ENCODE measurements around the gene BFSP1. TPM values are rescaled to one million over a fixed set of nuclear protein-coding genes. Genes with fewer than 3 reads are reported as not detected.

Gene BFSP1
- total RNA-seq, 1 experiment from 2014 or later = 0.98 TPM

- DNase-seq (ENCODE audit: low read depth) = peak; percentile 55
Measured at GRCh38 chr20:17499041-17499440, 32.1 kb downstream of the BFSP1 start.

- DNase-seq (ENCODE audit: low read depth) = no peak
Measured at GRCh38 chr20:17498641-17499040, 32.5 kb downstream of the BFSP1 start.

- peak; percentile 23 for DNase-seq (ENCODE audit: low read depth)
Measured at GRCh38 chr20:17497821-17498580, 33.2 kb downstream of the BFSP1 start.

- no peak for DNase-seq (ENCODE audit: low read depth)
Measured at GRCh38 chr20:17495826-17496225, 35.4 kb downstream of the BFSP1 start.

GRCh38 chr20:17494201-17494600, 37.0 kb downstream of the BFSP1 start:
- DNase-seq (ENCODE audit: low read depth) = no peak

GRCh38 chr20:17493173-17493572, 38.0 kb downstream of the BFSP1 start:
- DNase-seq (ENCODE audit: low read depth) = no peak

GRCh38 chr20:17491488-17491887, 39.7 kb downstream of the BFSP1 start:
- DNase-seq (ENCODE audit: low read depth) = no peak

GRCh38 chr20:17491041-17491440, 40.1 kb downstream of the BFSP1 start:
- DNase-seq (ENCODE audit: low read depth) = no peak

- no peak for DNase-seq (ENCODE audit: low read depth)
Measured at GRCh38 chr20:17490501-17490900, 40.7 kb downstream of the BFSP1 start.

- no peak for DNase-seq (ENCODE audit: low read depth)
Measured at GRCh38 chr20:17488916-17489600, 42.1 kb downstream of the BFSP1 start.

- DNase-seq (ENCODE audit: low read depth) = peak; percentile 32
Measured at GRCh38 chr20:17485017-17485416, 46.2 kb downstream of the BFSP1 start.

- DNase-seq (ENCODE audit: low read depth) = no peak
Measured at GRCh38 chr20:17482536-17482935, 48.6 kb downstream of the BFSP1 start.

GRCh38 chr20:17481661-17482060, 49.5 kb downstream of the BFSP1 start:
- DNase-seq (ENCODE audit: low read depth) = no peak

- no peak for DNase-seq (ENCODE audit: low read depth)
Measured at GRCh38 chr20:17480696-17481095, 50.5 kb downstream of the BFSP1 start.

- DNase-seq (ENCODE audit: low read depth) = no peak
Measured at GRCh38 chr20:17479063-17479657, 52.0 kb downstream of the BFSP1 start.

GRCh38 chr20:17473659-17474058, 57.5 kb downstream of the BFSP1 start:
- no peak for DNase-seq (ENCODE audit: low read depth)

GRCh38 chr20:17471606-17472187, 59.5 kb downstream of the BFSP1 start:
- no peak for DNase-seq (ENCODE audit: low read depth)

- no peak for DNase-seq (ENCODE audit: low read depth)
Measured at GRCh38 chr20:17470973-17471372, 60.2 kb downstream of the BFSP1 start.

GRCh38 chr20:17470521-17470920, 60.7 kb downstream of the BFSP1 start:
- DNase-seq (ENCODE audit: low read depth) = no peak

- DNase-seq (ENCODE audit: low read depth) = no peak
Measured at GRCh38 chr20:17469246-17470030, 61.7 kb downstream of the BFSP1 start.

All from HT1080 (cell line).